Measurements from ENCODE around the gene MROH2A. TPM values are rescaled to one million over a fixed set of nuclear protein-coding genes. Genes with fewer than 3 reads are reported as not detected.

The MROH2A gene
- polyA plus RNA-seq, 3 donors = not detected

DNA sequence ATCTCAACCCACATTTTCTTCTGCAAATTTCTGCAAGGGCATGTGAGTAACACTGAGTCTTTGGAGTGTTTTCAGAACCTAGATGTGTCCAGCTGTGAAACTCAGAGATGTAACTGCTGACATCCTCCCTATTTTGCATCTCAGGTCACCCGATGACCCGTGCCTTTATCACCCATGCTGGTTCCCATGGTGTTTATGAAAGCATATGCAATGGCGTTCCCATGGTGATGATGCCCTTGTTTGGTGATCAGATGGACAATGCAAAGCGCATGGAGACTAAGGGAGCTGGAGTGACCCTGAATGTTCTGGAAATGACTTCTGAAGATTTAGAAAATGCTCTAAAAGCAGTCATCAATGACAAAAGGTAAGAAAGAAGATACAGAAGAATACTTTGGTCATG lies 10.1 kb upstream of the MROH2A start:
- Mint-ChIP-seq H3K4me3 (no peak overlapping the region), H3K36me3 (no peaks in the 10 kb centered on the region), H3K4me1 (no peaks in the 10 kb centered on the region), H3K9me3 (peaks cover 0 to 5% (median 1%) of the 10 kb centered on the region in 7 donors), H3K27me3 (ENCODE audit: low read depth in 3 of 3) (peaks cover 6 to 8% (median 6%) of the 10 kb centered on the region in 3 donors), H3K27ac (no peak overlapping the region)
- no peak overlapping the region for H2AFZ ChIP-seq (ENCODE audit: insufficient read depth, low read depth, low read length, poor library complexity, severe bottlenecking)
- no peaks in the 10 kb centered on the region for H3K79me2 ChIP-seq (ENCODE audit: insufficient read depth, low read length)
- H3K4me3 ChIP-seq (replicated peaks in 1 of 3; ENCODE audit: low read depth in 2 of 3, low read length in 3 of 3) = no peak overlapping the region
- DNase-seq = no peak
- no peaks in the 10 kb centered on the region for H4K20me1 ChIP-seq (ENCODE audit: insufficient read depth, low read length)
- no peaks in the 10 kb centered on the region for H3K27me3 ChIP-seq (ENCODE audit: control insufficient read depth in 2 of 2, insufficient read depth in 2 of 2, low read length in 2 of 2)
- H3K4me1 ChIP-seq (ENCODE audit: control insufficient read depth in 1 of 2, insufficient read depth in 2 of 2, low read length in 2 of 2) = no peaks in the 10 kb centered on the region
- no peaks in the 10 kb centered on the region for H3K9me3 ChIP-seq (replicated peaks in 1 of 2; ENCODE audit: control insufficient read depth in 1 of 2, insufficient read depth in 1 of 2, low read length in 2 of 2)
- TF ChIP-seq, protein P1, sequence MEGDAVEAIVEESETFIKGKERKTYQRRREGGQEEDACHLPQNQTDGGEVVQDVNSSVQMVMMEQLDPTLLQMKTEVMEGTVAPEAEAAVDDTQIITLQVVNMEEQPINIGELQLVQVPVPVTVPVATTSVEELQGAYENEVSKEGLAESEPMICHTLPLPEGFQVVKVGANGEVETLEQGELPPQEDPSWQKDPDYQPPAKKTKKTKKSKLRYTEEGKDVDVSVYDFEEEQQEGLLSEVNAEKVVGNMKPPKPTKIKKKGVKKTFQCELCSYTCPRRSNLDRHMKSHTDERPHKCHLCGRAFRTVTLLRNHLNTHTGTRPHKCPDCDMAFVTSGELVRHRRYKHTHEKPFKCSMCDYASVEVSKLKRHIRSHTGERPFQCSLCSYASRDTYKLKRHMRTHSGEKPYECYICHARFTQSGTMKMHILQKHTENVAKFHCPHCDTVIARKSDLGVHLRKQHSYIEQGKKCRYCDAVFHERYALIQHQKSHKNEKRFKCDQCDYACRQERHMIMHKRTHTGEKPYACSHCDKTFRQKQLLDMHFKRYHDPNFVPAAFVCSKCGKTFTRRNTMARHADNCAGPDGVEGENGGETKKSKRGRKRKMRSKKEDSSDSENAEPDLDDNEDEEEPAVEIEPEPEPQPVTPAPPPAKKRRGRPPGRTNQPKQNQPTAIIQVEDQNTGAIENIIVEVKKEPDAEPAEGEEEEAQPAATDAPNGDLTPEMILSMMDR (IDR thresholded peaks at IDR 0.05) = no peak
- H3K4me2 ChIP-seq (replicated peaks; ENCODE audit: extremely low read depth, low read length, poor library complexity, severe bottlenecking) = no peak overlapping the region
- H3K36me3 ChIP-seq (replicated peaks in 1 of 2; ENCODE audit: control insufficient read depth in 1 of 2, insufficient read depth in 2 of 2, low read length in 2 of 2) = no peaks in the 10 kb centered on the region
- no peak overlapping the region for H3K27ac ChIP-seq (ENCODE audit: low read depth in 1 of 2, low read length in 2 of 2)
- no peak overlapping the region for H3K9ac ChIP-seq (ENCODE audit: insufficient read depth, low read length, poor library complexity, severe bottlenecking)
- intact Hi-C loops (cut with micrococcal nuclease) = no loop called here
- 93% methylated on average over 4 of the region's 4 CpGs for WGBS (ENCODE audit: insufficient coverage)

DNA sequence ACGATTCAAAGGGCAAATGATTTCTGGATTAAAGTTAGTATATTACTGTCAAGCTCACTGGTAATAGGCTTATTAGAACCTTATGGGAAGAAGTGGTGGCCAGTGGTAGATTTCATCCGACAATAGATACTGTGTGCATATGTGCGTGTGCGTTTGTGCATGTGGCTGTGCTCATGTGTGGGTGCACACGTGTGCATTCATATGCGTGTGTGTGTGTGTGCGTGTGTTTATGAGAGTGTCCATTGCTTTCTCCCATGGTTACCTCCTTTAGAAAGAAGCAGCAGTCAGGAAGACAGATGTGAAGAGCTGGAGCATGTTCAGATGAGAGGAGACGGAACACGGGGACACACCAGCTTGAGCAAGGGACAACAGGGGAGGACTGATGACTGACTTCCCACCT lies 8.9 kb upstream of the MROH2A start:
- H3K27ac ChIP-seq (ENCODE audit: low read depth in 1 of 2, low read length in 2 of 2) = no peak overlapping the region
- Mint-ChIP-seq H3K27ac (no peak overlapping the region), H3K27me3 (ENCODE audit: low read depth in 3 of 3) (peaks cover 5 to 8% (median 6%) of the 10 kb centered on the region in 3 donors), H3K9me3 (peaks cover 0 to 5% (median 1%) of the 10 kb centered on the region in 7 donors), H3K4me3 (no peak overlapping the region), H3K36me3 (no peaks in the 10 kb centered on the region), H3K4me1 (no peaks in the 10 kb centered on the region)
- intact Hi-C loops (cut with micrococcal nuclease) = no loop called here
- DNase-seq = no peak
- H2AFZ ChIP-seq (ENCODE audit: insufficient read depth, low read depth, low read length, poor library complexity, severe bottlenecking) = no peak overlapping the region
- H3K9ac ChIP-seq (ENCODE audit: insufficient read depth, low read length, poor library complexity, severe bottlenecking) = no peak overlapping the region
- WGBS (ENCODE audit: insufficient coverage) = 98% methylated on average over 9 of the region's 9 CpGs
- H3K36me3 ChIP-seq (replicated peaks in 1 of 2; ENCODE audit: control insufficient read depth in 1 of 2, insufficient read depth in 2 of 2, low read length in 2 of 2) = no peaks in the 10 kb centered on the region
- no peaks in the 10 kb centered on the region for H3K9me3 ChIP-seq (replicated peaks in 1 of 2; ENCODE audit: control insufficient read depth in 1 of 2, insufficient read depth in 1 of 2, low read length in 2 of 2)
- H4K20me1 ChIP-seq (ENCODE audit: insufficient read depth, low read length) = no peaks in the 10 kb centered on the region
- TF ChIP-seq, protein P1 (IDR thresholded peaks at IDR 0.05) = no peak
- H3K27me3 ChIP-seq (ENCODE audit: control insufficient read depth in 2 of 2, insufficient read depth in 2 of 2, low read length in 2 of 2) = no peaks in the 10 kb centered on the region
- no peak overlapping the region for H3K4me2 ChIP-seq (replicated peaks; ENCODE audit: extremely low read depth, low read length, poor library complexity, severe bottlenecking)
- H3K79me2 ChIP-seq (ENCODE audit: insufficient read depth, low read length) = no peaks in the 10 kb centered on the region
- H3K4me1 ChIP-seq (ENCODE audit: control insufficient read depth in 1 of 2, insufficient read depth in 2 of 2, low read length in 2 of 2) = no peaks in the 10 kb centered on the region
- no peak overlapping the region for H3K4me3 ChIP-seq (replicated peaks in 1 of 3; ENCODE audit: low read depth in 2 of 3, low read length in 3 of 3)
